A673 (cell line): Measurements from ENCODE around the gene LDHB. TPM values are rescaled to one million over a fixed set of nuclear protein-coding genes. Genes with fewer than 3 reads are reported as not detected.
"Not testable (repeated sequence)": the region's sequence is repeated elsewhere in the genome, so short reads cannot be mapped to it uniquely, and the experiment has no call there.

ENCODE experiments used
- BruUV-seq: library from RNA; stranded (reverse); fragments of 400-500 nt; replicated peaks from 2 replicates; lab custom pipeline; 2021; lab: Mats Ljungman, UMichigan
- CTCF ChIA-PET: fragments of 300-600 bp; sonication (Branson Sonifier 250); formaldehyde crosslinking; loops from one replicate; lab custom pipeline; 2022; ENCODE audit warnings: antibody characterized with exemption; lab: Charles Lee
- POLR2A ChIA-PET: fragments of 300-600 bp; sonication (Branson Sonifier 250); formaldehyde crosslinking; loops from one replicate; lab custom pipeline; 2022; ENCODE audit warnings: antibody characterized with exemption; ENCODE audit not compliant: low non-redundant PET; lab: Charles Lee
- DNase-seq: peaks from one replicate; pipeline ENCODE4 v3.0.0-alpha.2; 2015; ENCODE audit warnings: low spot score
- H3K27ac ChIP-seq: fragments of 200-600 bp; sonication (generic); 2 replicates; pipeline ENCODE4 v1.5.1; 2016; ENCODE audit warnings: mixed run types, low read depth, mild to moderate bottlenecking, mixed read lengths, antibody characterized with exemption, low read length; ENCODE audit not compliant: poor library complexity, severe bottlenecking
- H3K27me3 ChIP-seq: fragments of 200-600 bp; sonication (generic); replicated peaks from 2 replicates; pipeline ENCODE4 v1.6.1; 2017; ENCODE audit warnings: mixed run types, low read depth, mild to moderate bottlenecking, mixed read lengths, antibody characterized with exemption, low read length; ENCODE audit not compliant: insufficient read depth, poor library complexity
- H3K36me3 ChIP-seq: fragments of 200-600 bp; sonication (generic); 2 replicates; pipeline ENCODE4 v1.6.1; 2016; ENCODE audit warnings: mixed run types, mild to moderate bottlenecking, mixed read lengths, antibody characterized with exemption, low read length; ENCODE audit not compliant: insufficient read depth, poor library complexity, severe bottlenecking
- H3K4me1 ChIP-seq: fragments of 200-600 bp; sonication (generic); 2 replicates; pipeline ENCODE4 v1.6.1; 2017; ENCODE audit warnings: mixed run types, mild to moderate bottlenecking, mixed read lengths, antibody characterized with exemption, low read length; ENCODE audit not compliant: insufficient read depth, poor library complexity, severe bottlenecking
- H3K4me3 ChIP-seq: fragments of 200-600 bp; sonication (generic); 2 replicates; pipeline ENCODE4 v1.5.1; 2016; ENCODE audit warnings: low read depth, mixed run types, mild to moderate bottlenecking, mixed read lengths, low read length; ENCODE audit not compliant: poor library complexity, severe bottlenecking
- H3K9me3 ChIP-seq: fragments of 200-600 bp; sonication (generic); 2 replicates; pipeline ENCODE4 v1.6.1; 2016; ENCODE audit warnings: mixed run types, low read depth, mild to moderate bottlenecking, mixed read lengths, antibody characterized with exemption, low read length; ENCODE audit not compliant: poor library complexity, severe bottlenecking
- EZH2 ChIP-seq: fragments of 200-600 bp; sonication (generic); IDR thresholded peaks from 2 replicates; pipeline ENCODE4 v1.6.1; 2017; ENCODE audit warnings: borderline replicate concordance, low read depth, mild to moderate bottlenecking, mixed read lengths, antibody characterized with exemption, low read length; ENCODE audit not compliant: poor library complexity, severe bottlenecking
- intact Hi-C: fragments of 100-400 bp; cut with micrococcal nuclease; formaldehyde crosslinking; loops from one replicate; pipeline ENCODE4 v1.10.0; 2022; ENCODE audit not compliant: unreplicated experiment
- total RNA-seq: library from RNA; stranded (reverse); gene quantifications from 2 replicates; pipeline ENCODE4 v1.2.3, GENCODE V29; 2021
- TF ChIP-seq, protein P1 (sequence below): fragments of 300-800, 200-600 bp; sonication (generic); conservative IDR thresholded peaks from 2 replicates; pipeline ENCODE4 v1.5.1; 2017; ENCODE audit warnings: low read depth, mild to moderate bottlenecking, antibody characterized with exemption, low read length, moderate library complexity, mixed read lengths

The LDHB gene
- total RNA-seq, 1 experiment from 2014 or later = 1,201 TPM

GRCh38 chr12:21598651-21599050 is 59.0 kb downstream of the LDHB start:
- Histone ChIP-seq H3K4me1 (no peaks in the 10 kb centered on the region), H3K27me3 (peaks cover 31% of the 10 kb centered on the region), H3K9me3 (no peaks in the 10 kb centered on the region), H3K36me3 (no peaks in the 10 kb centered on the region), H3K4me3 (no peak overlapping the region), H3K27ac (no peak overlapping the region)
- no TSS peak for BruUV-seq
- no peak for TF ChIP-seq EZH2
- TF ChIP-seq, protein P1, sequence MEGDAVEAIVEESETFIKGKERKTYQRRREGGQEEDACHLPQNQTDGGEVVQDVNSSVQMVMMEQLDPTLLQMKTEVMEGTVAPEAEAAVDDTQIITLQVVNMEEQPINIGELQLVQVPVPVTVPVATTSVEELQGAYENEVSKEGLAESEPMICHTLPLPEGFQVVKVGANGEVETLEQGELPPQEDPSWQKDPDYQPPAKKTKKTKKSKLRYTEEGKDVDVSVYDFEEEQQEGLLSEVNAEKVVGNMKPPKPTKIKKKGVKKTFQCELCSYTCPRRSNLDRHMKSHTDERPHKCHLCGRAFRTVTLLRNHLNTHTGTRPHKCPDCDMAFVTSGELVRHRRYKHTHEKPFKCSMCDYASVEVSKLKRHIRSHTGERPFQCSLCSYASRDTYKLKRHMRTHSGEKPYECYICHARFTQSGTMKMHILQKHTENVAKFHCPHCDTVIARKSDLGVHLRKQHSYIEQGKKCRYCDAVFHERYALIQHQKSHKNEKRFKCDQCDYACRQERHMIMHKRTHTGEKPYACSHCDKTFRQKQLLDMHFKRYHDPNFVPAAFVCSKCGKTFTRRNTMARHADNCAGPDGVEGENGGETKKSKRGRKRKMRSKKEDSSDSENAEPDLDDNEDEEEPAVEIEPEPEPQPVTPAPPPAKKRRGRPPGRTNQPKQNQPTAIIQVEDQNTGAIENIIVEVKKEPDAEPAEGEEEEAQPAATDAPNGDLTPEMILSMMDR = no peak
- intact Hi-C loops = no loop called here
- DNase-seq = no peak
- ChIA-PET POLR2A (no interaction called here), CTCF (no interaction called here)

- DNase-seq, H3K4me3 ChIP-seq, H3K4me1 ChIP-seq, BruUV-seq, H3K27ac ChIP-seq, POLR2A ChIA-PET, H3K36me3 ChIP-seq, CTCF ChIA-PET, intact Hi-C loops, H3K27me3 ChIP-seq: not testable (repeated sequence)
- H3K9me3 ChIP-seq = peaks cover 10% of the 10 kb centered on the region
Observed at GRCh38 chr12:21595356-21595755, 62.3 kb downstream of the LDHB start.

DNA sequence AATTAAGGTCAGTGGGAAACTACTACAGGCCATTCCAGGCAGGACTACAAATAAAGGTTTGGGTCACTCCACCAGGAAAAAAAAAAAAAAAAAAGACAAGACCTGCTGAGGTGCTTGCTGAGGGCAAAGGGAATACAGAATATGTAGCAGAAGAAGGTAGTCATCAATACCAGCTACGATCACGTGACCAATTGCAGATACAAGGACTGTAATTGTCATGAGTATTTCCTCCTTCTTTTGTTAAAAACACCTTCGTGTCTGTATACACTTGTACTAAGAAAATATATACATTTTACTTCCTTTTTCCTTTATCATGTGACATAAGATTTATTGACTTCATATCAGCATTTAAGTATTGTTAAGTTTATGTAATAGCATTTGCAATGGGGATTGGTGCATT is 72.2 kb downstream of the LDHB start:
- intact Hi-C loops = no loop called here

More for the DNA sequence above, 72.2 kb downstream of the LDHB start:
- H3K4me1 ChIP-seq = no peaks in the 10 kb centered on the region
- DNase-seq = no peak
- H3K9me3 ChIP-seq = no peaks in the 10 kb centered on the region
- no peak overlapping the region for H3K27ac ChIP-seq
- no peaks in the 10 kb centered on the region for H3K36me3 ChIP-seq
- BruUV-seq = no TSS peak
- ChIA-PET CTCF (no interaction called here), POLR2A (no interaction called here)
- H3K27me3 ChIP-seq = peaks cover under 1% of the 10 kb centered on the region
- TF ChIP-seq, protein P1 = no peak
- TF ChIP-seq EZH2 = no peak
- no peak overlapping the region for H3K4me3 ChIP-seq

Other genes with a start within 250 kb of the LDHB start
- 15.0 and 19.6 TPM in 2 replicates for gene PYROXD1, start 220.2 kb downstream of the LDHB start, total RNA-seq
- 38.2 and 39.3 TPM in 2 replicates for gene RECQL, start 156.2 kb downstream of the LDHB start, total RNA-seq
- gene GOLT1B, start 156.1 kb downstream of the LDHB start, total RNA-seq = 26.6 and 31.4 TPM in 2 replicates
- gene SPX, start 131.5 kb downstream of the LDHB start, total RNA-seq = 0.28 and 0.85 TPM in 2 replicates
- gene GYS2, start 53.0 kb downstream of the LDHB start, total RNA-seq = 0.11 TPM in 1 of 2 replicates, not detected in the other
- not detected in 2 replicates for gene KCNJ8, start 116.9 kb upstream of the LDHB start, total RNA-seq